ENCODE measurements around the gene ESYT2.

The ESYT2 gene

DNA sequence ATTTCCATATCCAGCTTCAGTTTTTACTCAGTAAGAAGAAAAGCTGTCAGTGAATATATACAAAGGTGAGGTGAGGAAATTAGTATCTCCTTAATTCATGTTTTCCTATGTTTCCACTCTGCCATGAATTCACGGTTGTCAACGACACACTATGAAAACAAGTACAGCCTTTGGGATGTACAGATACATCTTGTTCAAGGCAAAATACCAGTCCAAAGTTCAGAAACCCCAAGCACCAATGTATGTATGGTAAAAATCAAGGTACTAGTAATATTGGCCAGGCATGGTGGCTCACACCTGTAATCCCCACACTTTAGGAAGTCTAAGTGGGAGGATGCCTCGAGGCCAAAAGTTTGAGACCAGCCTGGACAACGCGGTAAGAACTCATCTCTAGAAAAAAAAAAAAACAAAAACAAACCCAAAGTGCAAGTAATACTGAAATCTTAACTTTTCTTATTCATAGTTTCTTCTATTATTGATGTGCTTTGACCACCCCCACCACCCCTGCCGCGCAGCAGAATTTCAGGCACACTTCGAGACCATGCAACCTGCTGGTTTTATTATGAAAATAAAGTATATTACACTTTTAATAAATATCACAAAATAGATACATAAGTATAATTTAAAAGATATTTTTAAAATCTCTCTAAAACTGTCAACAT lies 3.5 kb downstream of the ESYT2 start:
- DNase-seq: no peak

DNA sequence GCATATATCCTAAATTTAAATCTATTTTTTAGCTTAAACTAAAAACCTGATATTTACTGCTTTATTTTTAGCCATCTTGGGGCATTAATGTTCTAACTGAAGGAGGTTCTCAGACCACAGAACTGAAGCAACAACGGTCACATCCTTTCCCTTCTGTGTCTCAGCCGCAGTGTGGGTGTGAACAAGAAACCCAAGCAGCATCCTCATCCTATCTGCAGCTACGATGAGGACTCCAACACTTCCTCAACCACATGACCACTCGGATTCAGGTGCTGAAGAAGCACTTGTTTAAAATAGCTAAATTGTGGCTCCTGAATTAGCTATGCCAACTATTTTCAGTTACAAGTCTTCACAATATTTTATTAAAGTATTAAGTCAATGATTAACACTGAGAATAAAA lies 5.3 kb downstream of the ESYT2 start:
- DNase-seq: no peak

DNA sequence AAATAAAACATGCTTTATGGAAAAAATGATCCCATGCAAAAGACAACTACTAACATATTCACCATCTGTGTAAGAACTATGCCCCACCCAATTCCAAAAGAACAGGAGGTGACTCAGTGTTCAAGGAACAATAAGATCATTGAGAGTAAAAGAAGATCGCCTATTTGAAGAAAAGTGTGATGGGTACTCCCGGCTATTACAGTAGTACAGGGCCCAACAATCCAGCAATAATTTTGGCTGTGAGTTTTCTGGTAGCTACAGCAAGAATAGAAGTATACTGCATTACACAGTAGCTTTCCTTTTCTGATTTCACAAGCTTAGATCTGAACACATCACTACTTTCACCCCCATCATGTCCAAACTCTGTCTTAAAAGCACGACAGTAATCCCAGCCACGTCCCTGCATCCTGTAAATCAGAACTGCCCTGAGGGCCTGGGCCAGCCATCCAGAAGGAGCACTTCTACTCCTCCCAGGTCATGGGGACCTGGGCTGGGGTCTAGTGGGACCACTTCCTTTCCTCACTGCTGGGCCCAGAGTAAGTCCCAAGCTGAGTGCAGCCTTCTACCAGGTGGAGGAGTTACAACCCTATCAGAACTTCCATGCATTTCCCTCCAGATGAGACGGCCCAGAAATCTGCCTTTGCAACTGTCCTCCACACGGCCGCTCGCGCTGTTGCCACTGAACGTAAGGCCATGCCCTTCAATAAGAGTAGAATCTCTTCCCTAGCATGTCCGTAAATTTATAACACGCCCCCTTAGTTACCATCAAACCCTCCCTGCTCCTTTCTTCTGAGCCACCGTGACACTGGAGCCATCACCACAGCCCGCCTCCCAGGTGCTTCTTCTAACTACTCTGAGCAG lies 7.9 kb downstream of the ESYT2 start:
- peak; percentile 78 for DNase-seq

DNA sequence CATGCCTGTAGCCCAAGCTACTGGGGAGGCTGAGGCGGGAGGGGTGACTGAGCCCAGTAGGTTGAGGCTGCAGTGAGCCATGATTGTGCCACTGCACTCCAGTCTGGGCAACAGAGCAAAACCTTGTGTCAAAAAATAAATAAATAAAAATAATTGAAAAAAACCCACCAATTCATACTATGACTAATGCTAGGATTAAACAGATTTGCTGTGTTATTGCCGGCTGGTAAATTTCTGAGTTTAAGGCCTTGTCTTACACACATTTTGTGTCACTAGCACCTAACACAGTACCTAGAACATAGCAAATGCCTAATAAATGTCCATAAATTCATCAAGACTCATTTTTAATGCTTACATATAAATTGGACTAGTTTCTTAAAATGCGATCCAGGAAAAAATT lies 8.7 kb downstream of the ESYT2 start:
- peak; percentile 66 for DNase-seq

DNA sequence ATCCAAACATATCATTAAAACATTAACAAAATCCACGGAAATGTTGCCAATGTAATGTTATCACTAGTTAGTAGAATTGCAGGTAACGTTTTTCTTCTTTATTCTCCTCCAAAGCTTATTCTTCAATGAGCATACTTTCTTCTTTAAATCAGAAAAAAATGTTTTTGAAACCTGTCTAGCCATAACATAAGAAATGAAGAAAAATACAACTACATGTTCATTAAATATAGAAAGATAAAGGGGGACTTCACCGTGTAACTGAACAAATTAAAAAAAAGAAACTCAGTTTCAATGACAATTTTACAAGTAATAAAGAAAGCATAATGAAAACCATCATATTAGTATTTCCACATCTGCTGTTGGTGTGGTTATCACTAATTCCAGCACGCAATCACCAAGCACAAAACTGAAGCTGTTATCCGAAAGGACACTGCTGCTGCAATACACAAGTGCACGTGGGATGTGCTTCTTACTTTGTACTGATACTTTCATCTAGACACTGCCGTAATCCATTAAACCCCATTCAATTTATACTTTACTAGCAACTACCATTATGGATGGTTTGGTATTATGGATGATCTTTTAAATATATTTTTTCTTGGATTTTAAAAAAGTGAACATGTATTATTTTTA lies 9.6 kb downstream of the ESYT2 start:
- DNase-seq: no peak

DNA sequence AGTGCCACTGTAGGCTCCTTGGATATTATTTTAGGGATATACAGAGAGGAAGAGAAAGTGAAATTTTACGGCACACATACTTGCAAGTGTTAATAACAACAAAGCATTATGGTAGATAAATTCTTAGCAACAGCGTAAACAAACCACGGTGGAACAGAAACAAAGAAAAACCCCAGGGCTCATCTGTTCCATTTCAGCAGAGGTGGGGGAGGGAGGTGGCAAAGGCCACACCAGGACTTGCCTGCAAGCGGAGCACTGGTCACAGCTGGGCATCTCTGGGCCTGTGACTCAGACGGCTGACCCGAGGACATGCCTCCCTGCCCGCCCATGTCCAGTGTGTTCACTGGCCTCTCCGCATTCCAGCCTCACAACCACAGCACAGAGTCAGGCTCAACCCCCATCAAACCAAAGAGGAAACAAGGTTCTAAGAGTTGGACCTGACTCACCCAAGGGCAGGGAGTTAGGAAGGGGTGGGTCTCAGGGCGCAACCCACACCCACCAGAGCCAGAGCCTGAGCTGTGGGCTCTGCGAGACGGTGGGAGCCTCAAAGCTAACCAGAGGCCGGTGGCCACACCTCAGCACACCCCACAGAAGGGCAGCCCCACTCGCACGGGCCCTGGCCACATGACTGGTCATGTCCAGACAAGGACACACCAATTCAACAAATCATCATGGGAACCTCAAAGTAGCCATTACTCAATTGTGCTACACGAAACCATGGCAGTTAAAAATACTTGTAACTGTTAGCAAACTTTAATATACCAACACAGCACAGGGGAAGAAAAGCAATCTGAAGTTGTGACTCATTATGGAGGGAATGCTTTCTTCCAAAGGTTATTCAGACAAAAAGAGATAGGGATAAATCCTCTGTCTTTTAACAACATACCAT lies 10.7 kb downstream of the ESYT2 start:
- peak; percentile 100 for DNase-seq

DNA sequence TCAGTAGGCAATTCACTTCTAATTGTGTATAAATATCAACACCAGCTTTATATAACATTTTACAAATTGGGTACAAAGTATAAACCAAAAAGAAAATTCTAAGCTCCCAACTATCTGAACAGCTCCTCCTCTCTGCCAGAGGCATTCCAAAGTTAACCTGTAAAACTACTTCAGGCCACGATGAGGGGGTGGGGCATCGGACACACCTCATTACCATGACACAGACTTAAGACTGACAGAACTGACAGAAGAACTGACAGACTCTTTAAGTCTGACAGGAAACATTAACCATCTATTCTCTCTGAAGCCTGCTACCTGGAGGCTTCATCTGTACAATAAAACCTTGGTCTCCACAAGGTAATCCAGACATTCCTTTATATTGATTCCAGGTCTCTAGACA lies 12.3 kb downstream of the ESYT2 start:
- no peak for DNase-seq

DNA sequence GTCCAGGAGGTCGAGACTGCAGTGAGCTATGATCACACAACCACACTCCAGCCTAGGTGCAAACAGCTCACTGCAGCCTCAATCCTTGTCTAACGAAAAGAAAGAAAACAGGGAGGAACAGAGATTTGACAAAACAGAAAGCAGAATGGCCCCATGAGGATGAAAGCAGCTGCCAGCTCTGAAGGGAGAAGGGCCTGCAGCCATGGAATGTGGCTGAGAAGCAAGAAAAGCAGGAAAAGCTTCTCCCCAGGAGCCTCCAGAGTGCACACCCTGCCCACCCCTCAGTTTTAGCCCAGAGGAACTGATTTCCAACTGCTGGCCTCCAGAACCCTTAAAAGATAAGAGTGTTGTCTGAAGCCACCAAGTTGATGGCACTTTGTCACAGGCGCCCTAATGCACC lies 13.0 kb downstream of the ESYT2 start:
- DNase-seq: no peak

DNA sequence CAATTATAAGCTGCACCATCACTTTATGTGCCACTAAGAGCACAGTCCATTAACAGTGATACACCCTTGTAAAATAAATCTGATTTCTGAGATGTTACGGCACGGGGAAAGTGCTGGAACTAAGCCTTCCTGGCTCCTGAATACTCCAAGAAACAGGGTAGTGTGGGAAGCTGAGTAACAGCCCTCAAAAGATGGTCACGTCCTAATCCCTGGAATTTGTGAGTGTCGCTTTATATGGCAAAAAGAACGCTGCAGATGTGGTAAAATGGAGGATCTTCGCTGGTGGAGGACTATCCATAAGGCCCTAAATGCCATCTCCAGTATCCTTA lies 13.5 kb downstream of the ESYT2 start:
- no peak for DNase-seq

DNA sequence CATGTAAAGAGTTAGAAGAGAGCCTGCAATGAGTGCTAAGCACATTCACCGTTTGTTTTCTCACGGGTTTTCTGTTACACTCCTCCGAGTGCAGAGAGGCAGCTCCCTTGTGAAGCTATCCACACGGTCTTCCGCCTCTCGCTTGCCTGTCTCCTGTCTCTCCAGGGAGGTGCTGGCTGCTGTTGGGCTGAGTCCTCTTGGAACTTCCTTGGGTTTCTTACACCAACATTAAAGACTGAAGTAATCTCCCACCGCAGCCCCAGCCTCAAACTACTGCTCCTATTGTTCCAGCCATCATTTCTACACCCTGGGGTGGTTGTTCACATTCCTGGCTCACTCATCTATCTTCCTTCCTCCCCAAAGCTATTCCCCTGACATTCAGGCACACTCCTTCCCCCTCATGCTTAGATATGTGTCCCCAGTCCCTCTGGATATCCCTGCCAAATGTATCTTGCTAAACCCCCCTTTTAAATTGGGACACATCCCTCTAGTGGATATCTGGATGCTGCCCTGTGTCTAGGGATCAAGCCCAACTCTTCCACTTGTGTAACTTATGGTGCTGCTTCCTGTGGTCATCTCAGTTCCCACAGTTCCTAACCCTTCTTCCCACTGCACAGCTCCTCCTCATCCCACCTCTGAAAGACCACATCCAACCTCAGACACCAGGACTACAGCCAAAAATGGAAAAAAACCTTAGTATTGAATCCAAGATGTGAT lies 14.1 kb downstream of the ESYT2 start:
- DNase-seq: no peak

DNA sequence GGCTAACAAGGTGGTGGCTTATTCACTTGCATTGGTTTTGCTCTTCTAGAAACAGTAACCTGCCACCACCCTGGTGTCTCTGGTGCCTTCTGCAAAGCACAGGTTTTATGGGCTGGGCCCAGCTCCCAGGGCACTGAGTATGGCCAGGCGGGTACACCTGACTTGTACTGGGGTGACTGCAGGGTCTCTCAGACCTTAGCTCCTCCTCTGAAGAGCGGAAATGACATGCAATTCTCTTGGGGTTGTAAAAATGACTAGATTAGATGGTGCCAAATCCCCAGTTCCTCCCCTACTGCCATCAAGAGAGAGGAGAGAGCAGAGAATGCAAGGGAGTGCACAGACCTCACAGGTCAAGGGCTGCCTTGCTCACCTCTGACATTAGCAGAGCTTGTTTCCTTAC lies 14.7 kb downstream of the ESYT2 start:
- no peak for DNase-seq

DNA sequence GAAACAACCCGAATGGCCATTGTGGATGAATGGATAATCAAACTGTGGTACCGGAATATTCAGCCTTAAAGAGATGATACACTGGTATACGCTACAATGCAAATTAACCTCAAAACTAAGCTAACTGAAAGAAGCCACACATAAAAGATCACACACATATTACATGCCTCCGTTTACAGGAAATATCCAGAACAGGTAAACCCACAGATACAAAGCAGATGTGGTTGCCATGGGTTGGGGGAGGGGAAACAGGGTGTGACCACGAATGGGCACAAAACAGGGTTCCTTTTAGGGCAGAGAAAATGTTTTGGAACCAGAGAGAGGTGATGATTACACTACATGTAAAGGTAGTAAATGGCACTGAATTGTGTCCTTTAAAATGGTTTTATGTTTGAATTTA lies 16.6 kb downstream of the ESYT2 start:
- no peak for DNase-seq

DNA sequence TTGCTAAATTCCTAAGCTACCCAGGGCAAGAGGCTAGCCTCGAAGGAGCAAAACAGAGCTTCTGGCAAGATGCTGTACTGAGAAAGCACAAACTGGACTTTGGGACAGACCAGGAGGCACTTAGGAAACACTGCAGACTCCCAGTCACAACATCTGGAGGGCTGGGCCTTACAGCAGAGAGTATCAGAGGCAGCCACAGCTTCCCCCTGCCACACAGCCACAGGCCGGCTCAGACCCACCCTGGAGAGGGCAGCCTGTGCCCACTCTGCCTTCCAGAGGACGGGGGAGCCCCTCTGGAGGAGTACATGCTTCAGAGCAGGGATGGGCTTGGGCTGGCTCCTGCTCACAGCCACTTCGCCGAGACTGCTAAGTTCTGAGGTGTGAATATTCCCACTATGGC lies 17.4 kb downstream of the ESYT2 start:
- DNase-seq: no peak

DNA sequence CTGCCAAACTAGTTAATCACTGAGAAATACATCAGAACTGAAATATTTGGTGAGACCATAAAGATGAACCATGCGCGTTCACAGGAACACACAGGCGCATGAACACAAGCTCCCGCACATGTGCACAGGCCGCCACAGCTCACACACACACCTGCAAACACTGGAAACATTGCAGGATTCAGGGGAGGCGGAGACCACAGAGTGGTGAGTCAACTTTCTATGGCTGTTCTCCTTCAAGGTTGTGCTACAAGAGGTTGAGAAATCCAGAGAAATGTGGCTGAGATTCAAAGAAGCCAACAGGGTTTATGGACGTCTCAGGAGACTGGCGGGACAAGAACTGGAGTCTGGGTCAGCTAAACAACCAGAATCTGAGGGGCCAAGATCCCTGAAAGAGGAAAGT lies 17.8 kb downstream of the ESYT2 start:
- peak; percentile 54 for DNase-seq

DNA sequence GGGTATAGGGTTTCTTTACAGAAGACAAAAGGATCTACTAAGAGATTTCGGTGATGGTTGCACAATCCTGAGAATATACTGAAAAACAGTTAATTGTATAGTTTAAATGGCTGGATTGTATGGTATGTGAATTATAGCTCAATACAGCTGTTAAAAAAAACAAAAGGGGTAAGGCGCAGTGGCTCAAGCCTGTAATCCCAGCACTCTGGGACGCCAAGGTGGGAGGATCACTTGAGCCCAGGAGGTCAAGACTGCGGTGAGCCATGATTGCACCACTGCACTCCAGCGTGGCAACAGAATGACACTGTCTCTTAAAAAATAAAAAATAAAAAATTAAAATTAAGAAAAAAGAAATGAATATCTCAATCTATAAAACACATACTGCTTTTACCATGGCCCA lies 18.5 kb downstream of the ESYT2 start:
- DNase-seq: no peak

DNA sequence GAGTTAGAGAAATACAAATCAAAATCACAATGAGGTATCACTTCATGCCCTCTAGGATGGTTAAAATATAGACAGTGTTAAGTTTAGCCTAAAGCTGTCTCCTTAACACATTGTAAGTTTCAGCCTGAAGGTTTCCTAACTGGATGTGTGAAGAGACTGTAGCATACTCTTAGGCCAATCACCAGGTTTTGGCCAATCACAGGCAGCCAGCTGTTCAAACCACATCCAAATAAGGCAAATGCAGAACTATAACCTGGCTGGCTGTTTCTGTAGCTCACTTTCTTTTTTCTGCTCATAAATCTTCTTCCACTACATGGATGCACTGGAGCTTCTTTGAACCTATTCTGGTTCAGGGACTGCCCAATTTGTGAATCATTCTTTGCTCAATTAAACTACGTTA lies 19.7 kb downstream of the ESYT2 start:
- no peak for DNase-seq

DNA sequence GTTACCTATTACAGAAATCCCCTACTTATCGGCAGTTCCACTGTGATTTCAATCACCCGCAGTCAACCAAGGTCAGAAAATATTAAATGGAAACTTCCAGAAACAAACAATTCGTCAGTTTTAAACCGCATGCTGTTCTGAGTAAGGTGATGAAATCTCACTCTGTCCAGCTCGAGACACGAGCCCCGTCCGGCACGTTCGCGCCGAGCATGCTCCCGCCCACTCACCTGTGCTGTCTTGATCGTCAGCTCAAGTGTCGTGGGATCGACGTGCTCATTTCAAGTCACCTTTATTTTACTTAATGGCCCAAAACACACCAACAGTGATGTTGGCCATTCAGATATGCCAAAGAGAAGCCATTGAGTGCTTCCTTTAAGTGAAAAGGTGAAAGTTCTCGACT lies 21.2 kb downstream of the ESYT2 start:
- DNase-seq: no peak

DNA sequence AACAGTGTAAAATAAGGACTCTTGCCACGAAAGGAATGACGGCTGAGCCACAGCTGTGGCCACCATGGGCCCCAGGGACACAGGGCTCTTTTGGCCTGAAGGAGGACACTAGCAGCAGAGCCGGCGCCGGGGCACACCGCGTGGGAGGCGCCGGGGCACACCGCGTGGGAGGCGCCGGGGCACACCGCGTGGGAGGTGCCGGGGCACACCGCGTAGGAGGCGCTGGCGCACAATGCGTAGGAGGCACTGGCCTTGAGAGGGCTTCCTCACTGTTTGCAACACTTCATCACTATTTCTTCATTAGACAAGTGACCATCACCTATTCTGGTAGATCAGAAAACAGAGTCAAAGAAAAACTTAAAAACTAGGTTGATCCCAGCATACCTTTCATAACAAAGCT lies 23.4 kb downstream of the ESYT2 start:
- DNase-seq: no peak

DNA sequence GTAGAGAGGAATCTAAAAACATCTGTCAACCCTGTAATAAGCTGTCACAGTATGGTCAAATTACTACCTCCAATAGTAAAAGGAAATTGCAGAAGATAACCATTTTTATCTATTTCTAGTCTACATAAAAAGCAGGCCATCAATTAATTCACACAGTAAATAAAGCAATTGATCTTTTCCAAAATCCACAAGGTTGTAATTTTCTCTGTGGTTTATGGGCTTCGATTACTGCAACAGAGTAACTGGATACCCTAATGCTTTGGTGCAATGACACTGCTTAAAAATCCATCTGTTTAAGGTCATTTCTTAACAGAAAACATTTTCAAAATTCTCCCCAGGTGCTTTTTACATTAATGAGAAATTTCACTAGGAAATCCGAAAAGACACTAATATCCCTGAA lies 23.9 kb downstream of the ESYT2 start:
- no peak for DNase-seq

DNA sequence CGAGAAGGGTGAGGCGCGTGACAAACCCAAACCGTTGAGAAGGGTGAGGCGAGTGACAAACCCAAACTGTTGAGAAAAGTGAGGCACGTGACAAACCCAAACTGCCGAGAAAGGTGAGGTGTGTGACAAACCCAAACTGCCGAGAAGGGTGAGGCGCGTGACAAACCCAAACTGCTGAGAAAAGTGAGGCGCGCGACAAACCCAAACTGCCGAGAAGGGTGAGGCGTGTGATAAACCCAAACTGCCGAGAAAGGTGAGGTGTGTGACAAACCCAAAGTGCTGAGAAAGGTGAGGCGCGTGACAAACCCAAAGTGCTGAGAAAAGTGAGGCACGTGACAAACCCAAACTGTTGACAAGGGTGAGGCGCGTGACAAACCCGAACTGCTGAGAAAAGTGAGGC lies 25.0 kb downstream of the ESYT2 start:
- no peak for DNase-seq

DNA sequence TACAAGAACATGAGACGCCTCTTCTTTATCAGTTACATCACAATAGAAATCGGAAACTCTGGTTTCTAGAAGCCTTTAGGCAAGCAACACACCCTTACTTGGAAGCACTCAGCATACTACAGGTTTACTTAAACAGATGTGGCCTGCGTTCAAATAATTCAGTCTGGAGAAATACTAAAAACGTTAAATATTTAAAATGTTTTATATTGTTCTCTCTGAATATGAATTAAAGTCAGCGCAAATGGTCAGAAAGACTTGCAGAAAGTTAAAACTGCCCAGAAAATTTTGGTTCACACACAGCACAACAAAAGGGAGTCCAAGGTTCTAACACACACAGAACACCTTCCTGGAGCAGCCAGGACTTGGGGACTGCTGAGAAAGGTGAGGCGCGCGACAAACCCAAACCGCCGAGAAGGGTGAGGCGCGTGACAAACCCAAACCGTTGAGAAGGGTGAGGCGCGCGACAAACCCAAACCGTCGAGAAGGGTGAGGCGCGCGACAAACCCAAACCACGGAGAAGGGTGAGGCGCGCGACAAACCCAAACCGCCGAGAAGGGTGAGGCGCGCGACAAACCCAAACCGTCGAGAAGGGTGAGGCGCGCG lies 25.8 kb downstream of the ESYT2 start:
- DNase-seq: no peak
